GM18907 (cell line): ENCODE results near the gene SMOC2.

Experiments
- ATAC-seq: cut with Tn5 transposase; IDR thresholded peaks from one replicate; pipeline ENCODE4 v1.9.1; 2021; ENCODE audit warnings: mild to moderate bottlenecking, moderate library complexity; ENCODE audit not compliant: unreplicated experiment

The SMOC2 gene, protein sequence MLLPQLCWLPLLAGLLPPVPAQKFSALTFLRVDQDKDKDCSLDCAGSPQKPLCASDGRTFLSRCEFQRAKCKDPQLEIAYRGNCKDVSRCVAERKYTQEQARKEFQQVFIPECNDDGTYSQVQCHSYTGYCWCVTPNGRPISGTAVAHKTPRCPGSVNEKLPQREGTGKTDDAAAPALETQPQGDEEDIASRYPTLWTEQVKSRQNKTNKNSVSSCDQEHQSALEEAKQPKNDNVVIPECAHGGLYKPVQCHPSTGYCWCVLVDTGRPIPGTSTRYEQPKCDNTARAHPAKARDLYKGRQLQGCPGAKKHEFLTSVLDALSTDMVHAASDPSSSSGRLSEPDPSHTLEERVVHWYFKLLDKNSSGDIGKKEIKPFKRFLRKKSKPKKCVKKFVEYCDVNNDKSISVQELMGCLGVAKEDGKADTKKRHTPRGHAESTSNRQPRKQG

GRCh38 chr6:168440520-168441433 is at the start of gene SMOC2:
TSS of gene SMOC2 (plus strand) at chr6:168441184. CDS start at chr6:168441371, 187 bp downstream.
- ATAC-seq, result no peak

DNA sequence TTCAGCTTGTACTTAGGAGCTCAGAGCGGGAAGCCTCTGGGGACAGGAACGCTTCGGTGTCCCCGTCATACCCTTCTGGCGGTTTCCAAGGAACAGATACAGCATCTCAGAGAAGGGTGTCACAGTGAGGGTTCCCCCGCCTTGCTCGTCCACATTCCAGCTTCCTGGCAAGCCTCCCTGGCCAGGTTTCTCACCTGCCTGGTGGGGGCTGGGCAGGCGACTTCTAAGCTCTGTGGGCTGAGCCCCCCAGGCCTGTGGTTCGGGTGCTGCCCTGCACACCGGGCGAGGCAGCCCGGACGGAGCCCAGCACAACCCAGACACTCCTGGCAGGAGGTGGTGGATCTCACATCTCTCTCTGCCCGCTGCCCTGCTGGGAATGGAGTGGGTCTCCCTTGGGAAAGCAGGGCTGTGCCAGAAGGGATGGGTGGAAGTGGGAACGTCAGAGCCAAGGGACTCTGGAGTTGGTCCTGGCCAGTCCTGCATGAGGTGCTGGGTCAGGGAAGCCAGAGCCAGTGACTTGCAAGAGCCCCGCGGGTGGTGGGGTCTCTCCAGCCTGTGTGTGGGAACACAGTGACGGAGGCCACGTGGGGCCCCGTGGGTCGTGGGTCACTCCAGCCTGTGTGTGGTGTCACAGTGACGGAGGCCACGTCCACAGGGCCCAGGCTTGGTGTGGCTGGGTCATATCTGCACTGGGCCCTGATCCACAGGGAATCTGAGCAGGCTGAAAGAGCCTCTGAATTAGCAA is 47.7 kb upstream of the SMOC2 start:
- ATAC-seq, result no peak

DNA sequence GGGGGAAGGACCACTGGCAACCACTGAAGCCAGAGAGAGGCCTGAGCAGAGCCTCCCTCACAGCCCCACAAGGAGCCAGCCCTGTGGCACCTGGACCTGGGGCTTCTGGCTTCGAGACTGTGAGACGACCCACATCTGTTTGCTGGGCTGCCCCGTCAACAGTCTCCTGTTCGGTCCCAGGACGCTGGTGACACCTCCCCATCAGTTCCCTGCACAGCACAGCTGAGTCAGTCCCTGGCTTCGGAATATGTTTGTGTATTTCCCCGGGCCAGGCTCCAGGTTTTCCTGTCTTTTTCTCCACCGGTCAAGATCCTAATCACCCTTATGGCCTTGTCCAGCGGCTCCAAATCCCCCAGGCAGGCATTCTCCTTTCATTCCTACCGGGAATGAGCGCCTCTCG is 46.4 kb upstream of the SMOC2 start:
- no peak for ATAC-seq

GRCh38 chr6:168395983-168396382 is 45.0 kb upstream of the SMOC2 start:
- no peak for ATAC-seq

GRCh38 chr6:168396561-168396960 is 44.4 kb upstream of the SMOC2 start:
- ATAC-seq, result no peak

DNA sequence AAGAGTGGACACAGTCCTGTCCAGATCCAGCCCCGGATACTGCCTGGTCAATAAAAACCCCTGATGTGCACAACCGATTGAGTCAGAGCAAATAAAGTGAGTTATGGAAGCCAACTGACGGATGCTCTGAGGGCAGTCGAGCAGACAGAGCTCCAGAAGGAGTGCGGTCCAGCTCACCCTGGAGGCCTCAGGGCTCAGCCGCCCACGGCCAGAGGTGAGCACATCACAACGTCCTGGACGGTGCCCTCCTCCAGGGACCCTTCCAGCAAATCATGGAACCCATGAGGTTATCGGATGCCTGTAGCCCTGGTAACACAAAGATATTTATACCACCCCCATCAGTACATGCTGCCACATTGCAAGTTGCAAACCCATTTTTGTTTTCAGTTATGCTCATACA is 44.0 kb upstream of the SMOC2 start:
- no peak for ATAC-seq

DNA sequence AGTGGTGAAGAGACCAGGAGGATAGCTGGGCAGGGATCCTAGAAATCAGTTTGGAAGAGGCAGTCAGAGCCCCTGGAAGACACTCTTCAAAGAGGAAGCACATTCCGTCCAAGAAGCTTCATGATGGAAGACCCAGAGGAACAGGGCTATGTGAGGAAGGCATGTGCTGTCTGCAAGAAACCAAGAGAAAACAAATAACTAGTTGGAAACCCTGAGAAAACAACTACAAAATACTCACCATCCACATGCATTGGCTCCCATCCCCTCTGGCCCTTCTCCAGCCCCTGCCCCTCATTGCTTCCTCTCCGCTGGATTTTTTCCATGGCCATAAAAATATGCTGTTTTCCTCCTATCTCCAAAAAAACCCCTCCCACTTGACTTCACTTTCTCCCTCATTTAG is 40.9 kb upstream of the SMOC2 start:
- ATAC-seq, result no peak

DNA sequence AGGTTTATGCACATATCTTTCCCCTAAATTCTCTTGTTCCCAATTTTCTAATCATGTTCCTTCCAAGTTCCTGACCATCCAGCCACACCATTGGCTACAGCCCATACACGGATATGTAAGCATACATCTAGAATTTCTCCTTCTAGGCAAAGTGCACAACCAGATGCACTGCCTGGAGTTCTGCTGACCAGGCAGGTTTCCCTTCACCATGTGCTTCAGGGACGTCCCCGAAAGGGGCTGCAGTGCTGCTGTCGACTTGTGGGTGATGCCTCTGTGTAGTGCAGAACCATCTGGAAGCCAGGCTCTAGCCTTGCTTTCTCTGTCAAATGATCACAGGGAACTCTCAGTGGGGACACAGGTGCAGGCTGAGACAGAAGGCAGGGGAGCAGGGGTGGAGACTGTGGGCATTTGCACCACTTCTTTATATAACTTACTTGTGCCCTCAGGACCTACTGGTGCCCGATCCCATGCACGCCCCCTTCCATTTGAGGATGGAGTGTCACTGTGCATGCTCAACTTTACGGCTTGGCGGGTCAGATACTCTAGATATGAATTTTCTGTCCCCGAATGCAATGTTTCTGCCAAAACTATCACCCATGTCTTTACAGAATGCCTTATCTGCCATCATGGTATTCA is 37.5 kb upstream of the SMOC2 start:
- no peak for ATAC-seq

DNA sequence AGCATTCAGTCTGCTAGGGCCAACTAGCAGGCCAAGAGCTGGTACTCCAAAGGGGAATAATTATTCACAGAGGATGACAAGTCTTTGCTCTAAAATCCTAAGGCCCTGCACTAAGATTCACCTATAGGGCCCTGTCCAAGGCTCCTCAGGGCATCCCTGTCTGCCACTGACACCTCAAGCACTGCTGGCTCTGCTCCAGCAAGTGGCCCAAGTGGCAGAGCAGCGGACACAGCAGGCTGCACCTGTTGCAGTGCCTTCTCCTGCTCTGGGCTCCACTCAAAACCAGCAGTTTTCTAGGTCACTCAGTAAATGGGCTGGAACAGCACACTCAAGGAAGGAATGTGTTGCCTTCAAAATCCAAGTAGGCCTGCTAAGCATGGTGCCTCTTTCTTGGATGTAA is 36.4 kb upstream of the SMOC2 start:
- no peak for ATAC-seq

DNA sequence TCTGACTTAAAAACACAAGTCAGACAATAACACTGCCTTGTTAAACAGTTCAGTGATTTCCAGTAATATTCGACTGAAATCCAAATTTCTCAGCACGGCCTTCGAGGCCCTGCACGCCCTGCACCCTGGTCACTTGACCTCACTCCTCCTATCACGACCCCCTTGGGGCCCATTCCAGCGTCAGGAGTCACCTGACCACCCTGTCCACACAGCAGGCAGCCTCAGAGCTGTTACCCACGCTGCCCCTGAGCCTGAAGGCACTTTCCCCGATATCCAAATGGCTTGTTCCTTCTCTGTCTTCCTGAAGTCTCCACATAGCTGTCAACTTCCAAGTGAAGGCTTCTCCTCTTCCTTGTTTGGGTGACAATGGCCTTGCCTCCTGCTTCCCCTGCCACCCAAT is 33.1 kb upstream of the SMOC2 start:
- no peak for ATAC-seq

DNA sequence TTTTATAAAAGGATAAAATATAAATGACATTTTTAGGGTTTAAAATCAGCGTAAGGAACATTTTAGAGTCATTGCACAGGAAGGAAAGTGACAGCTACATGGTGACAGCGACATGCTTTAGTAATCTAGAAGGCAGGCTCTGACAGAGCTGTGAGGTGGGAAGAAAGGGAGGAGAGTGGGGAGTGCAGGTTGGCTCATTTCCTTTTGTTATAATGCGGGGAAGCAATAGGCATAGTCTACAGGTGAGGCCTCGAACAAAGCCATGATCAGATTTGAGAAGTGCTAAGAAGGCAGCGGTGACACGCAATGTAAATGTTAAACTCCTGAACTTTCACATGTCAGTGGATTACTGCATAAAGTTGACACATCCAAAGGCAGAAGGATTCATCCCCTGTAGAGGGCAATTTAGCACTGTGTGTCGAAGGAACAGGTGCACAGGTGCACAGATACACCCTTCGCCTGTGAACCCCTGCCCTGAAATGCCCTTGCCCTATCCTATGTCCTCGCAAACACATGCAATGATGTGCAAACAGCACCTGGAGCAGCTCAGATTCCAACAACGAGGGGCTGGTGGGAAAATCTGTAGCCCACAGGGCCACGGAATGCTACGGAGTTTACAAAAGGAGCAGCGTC is 32.4 kb upstream of the SMOC2 start:
- no peak for ATAC-seq

DNA sequence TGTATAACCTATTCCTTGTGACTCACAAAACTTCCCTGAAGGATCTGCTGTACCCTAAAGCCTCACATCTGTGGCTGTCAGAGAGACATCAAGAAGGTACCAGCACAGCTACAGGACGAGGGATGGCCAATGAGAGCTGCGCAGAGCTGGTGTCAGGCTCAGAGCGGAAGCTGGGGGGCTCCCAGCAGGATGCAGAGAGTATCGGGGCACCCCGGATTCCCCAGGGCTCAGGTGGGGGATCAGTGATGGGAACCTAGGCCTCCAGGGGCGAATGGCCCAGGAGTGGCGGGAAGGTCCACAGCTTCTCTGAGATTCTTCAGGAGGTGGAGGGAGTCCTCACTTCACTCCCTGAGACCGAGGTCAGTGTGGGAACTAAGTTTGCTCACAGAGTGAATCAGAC is 30.9 kb upstream of the SMOC2 start:
- ATAC-seq, result no peak

DNA sequence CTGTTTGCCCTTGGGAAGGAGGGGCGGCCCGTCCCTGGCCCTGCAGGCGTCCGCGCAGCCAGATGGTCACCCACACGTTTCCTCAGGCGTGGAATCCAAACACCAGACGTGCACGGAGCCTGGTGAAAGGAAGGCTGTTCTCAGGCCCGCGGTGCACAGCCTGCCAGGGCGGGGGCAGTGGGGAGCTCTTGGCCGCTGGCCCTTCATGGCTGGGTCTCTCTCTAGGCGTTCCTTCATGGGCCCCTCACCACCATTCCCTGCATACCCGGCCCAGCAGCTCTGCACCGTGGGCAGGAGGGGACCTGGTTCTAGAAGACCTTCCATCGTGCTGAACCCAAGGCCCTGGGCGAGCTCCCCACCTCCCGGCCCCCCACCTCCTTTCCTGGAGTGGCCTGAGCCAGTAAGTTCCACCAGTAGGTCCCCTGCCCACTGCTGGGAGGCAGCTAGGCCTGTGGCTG is 30.4 kb upstream of the SMOC2 start:
- no peak for ATAC-seq

- ATAC-seq, result no peak
Measured at GRCh38 chr6:168411130-168411529, 29.9 kb upstream of the SMOC2 start.

DNA sequence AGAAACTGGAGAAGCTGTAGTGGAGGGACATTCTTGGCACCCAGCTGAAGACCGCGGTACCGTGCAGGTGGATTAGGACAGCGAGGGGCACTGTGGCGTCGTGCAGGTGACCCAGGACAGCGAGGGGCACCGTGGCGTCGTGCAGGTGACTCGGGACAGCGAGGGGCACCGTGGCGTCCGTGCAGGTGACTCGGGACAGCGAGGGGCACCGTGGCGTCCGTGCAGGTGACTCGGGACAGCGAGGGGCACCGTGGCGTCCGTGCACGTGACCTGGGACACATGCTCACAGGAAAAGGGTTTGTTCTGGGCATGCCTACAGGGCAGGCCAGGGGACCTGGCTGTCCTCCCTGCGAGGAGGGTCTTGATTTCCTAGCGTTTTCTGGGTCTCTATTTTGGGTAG is 29.2 kb upstream of the SMOC2 start:
- ATAC-seq, result no peak

GRCh38 chr6:168412456-168412855 is 28.5 kb upstream of the SMOC2 start:
- no peak for ATAC-seq

- ATAC-seq, result no peak
Measured at GRCh38 chr6:168413018-168413720, 27.8 kb upstream of the SMOC2 start.

DNA sequence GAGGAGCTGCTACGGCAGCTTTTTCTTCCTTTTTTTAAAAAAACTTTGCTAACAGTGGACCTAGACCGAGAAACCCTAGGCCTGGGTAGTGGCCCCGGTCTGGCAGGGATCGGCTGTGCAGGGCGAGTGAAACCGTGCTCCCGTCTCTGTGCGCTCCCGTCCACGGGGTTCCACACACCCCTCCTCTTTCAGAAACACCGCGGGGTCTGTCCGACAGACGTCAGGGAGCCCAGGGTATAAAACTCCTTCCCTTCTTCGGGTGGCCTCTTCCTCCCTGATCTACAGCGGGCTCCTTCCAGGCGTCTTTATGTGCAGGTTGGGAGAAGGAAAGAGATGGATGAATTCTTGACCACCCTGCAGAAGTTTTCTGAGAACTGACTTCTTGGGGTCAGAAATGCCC is 27.1 kb upstream of the SMOC2 start:
- no peak for ATAC-seq

GRCh38 chr6:168414336-168415097 is 26.5 kb upstream of the SMOC2 start:
- no peak for ATAC-seq
